HCT116 (cell line): ENCODE measurements around the gene CD2BP2. TPM values are rescaled to one million over a fixed set of nuclear protein-coding genes. Genes with fewer than 3 reads are reported as not detected.

Source experiments
- ATAC-seq: fragments of 200-7000 bp; cut with Tn5 transposase; 2 replicates; pipeline ENCODE4 v1.9.1; 2020; ENCODE audit warnings: mild to moderate bottlenecking, moderate library complexity
- BruUV-seq: library from RNA; stranded (reverse); fragments of 400-500 nt; replicated peaks from 2 replicates; lab custom pipeline; 2021; lab: Mats Ljungman, UMichigan
- CTCF ChIA-PET: fragments of 300-600 bp; sonication (Branson Sonifier 250); formaldehyde crosslinking; loops from one replicate; lab custom pipeline; 2021; ENCODE audit warnings: antibody characterized with exemption; lab: Charles Lee
- POLR2A ChIA-PET: fragments of 300-600, 350-600 bp; sonication (Branson Sonifier 250); formaldehyde crosslinking; loops from one replicate; lab custom pipeline; 2021; ENCODE audit warnings: antibody characterized with exemption; lab: Charles Lee
- RAD21 ChIA-PET, 2 experiments: fragments of 300-600 bp; sonication (Branson Sonifier 250); formaldehyde crosslinking; loops; one replicate each; lab custom pipeline; 2023; ENCODE audit warnings: low total read pairs in 2 of 2; ENCODE audit not compliant: uncharacterized antibody in 2 of 2, unreplicated experiment in 2 of 2, low non-redundant PET in 1 of 2; lab: Charles Lee
- DNase-seq: peaks from one replicate; pipeline ENCODE4 v3.0.0-alpha.2; 2010; ENCODE audit warnings: low read depth, low spot score
- H2AFZ ChIP-seq: fragments of 200-600 bp; shearing (Covaris generic), sonication (generic); 2 replicates; pipeline ENCODE4 v1.6.1; 2017; ENCODE audit warnings: low read depth, mixed run types, mixed read lengths, antibody characterized with exemption, low read length; ENCODE audit not compliant: poor library complexity, severe bottlenecking
- H3K27ac ChIP-seq: 2 replicates; pipeline ENCODE4 v1.5.1; 2012; ENCODE audit warnings: low read depth, low read length
- H3K27me3 ChIP-seq: fragments of 200-600 bp; sonication (generic); 2 replicates; pipeline ENCODE4 v1.6.1; 2016; ENCODE audit warnings: mixed run types, low read length, mixed read lengths; ENCODE audit not compliant: insufficient read depth
- H3K36me3 ChIP-seq, 2 experiments: fragments of 200-500 bp in 1 of 2; fragments of 200-600 bp in 1 of 2; sonication (Bioruptor generic) in 1 of 2; sonication (generic) in 1 of 2; 2 replicates each; pipeline versions ENCODE4 v1.5.1 to v1.6.1; 2014 to 2016; ENCODE audit warnings: low read length in 2 of 2, inconsistent platforms in 1 of 2, mixed read lengths in 1 of 2, mixed run types in 1 of 2; ENCODE audit not compliant: insufficient read depth in 2 of 2, control insufficient read depth in 1 of 2
- H3K4me1 ChIP-seq, 2 experiments: fragments of 200-600 bp in 1 of 2; sonication (generic) in 1 of 2; 2 replicates each; pipeline versions ENCODE4 v1.5.1 to v1.6.1; 2012 to 2017; ENCODE audit warnings: low read length in 2 of 2, inconsistent platforms in 1 of 2, mild to moderate bottlenecking in 1 of 2, mixed read lengths in 1 of 2, mixed run types in 1 of 2, moderate library complexity in 1 of 2; ENCODE audit not compliant: insufficient read depth in 2 of 2, control insufficient read depth in 1 of 2
- H3K4me2 ChIP-seq: fragments of 200-600 bp; sonication (generic); 2 replicates; pipeline ENCODE4 v1.6.1; 2017; ENCODE audit warnings: mixed run types, low read length, mixed read lengths
- H3K4me3 ChIP-seq, 2 experiments: fragments of 200-600 bp in 1 of 2; sonication (generic) in 1 of 2; replicated peaks in 1 of 2; 2 replicates each; pipeline ENCODE4 v1.5.1; 2011 to 2016; ENCODE audit warnings: low read length in 2 of 2, control low read depth in 1 of 2, low read depth in 1 of 2, mild to moderate bottlenecking in 1 of 2, mixed read lengths in 1 of 2, mixed run types in 1 of 2
- H3K79me2 ChIP-seq: fragments of 200-600 bp; sonication (generic); 2 replicates; pipeline ENCODE4 v1.6.1; 2017; ENCODE audit warnings: mild to moderate bottlenecking, mixed run types, low read length, moderate library complexity, mixed read lengths; ENCODE audit not compliant: insufficient read depth
- H3K9ac ChIP-seq: fragments of 200-600 bp; sonication (generic); 2 replicates; pipeline ENCODE4 v1.6.1; 2016; ENCODE audit warnings: low read length, mixed read lengths
- H3K9me2 ChIP-seq: fragments of 200-600 bp; sonication (generic), shearing (Covaris generic); 2 replicates; pipeline ENCODE4 v1.6.1; 2017; ENCODE audit warnings: mixed run types, mild to moderate bottlenecking, moderate library complexity; ENCODE audit not compliant: insufficient read depth
- H3K9me3 ChIP-seq, 2 experiments: fragments of 200-500 bp in 1 of 2; fragments of 200-600 bp in 1 of 2; sonication (Bioruptor generic) in 1 of 2; sonication (generic) in 1 of 2; 2 replicates each; pipeline ENCODE4 v1.6.1; 2014 to 2017; ENCODE audit warnings: low read length in 2 of 2, mixed read lengths in 2 of 2, inconsistent platforms in 1 of 2, low read depth in 1 of 2, mild to moderate bottlenecking in 1 of 2, mixed run types in 1 of 2, moderate library complexity in 1 of 2; ENCODE audit not compliant: control insufficient read depth in 1 of 2, insufficient read depth in 1 of 2
- H4K20me1 ChIP-seq: fragments of 200-600 bp; sonication (generic), shearing (Covaris generic); 2 replicates; pipeline ENCODE4 v1.6.1; 2017; ENCODE audit warnings: mixed run types, mild to moderate bottlenecking, moderate library complexity; ENCODE audit not compliant: insufficient read depth
- CBX3 ChIP-seq: IDR thresholded peaks from 2 replicates; pipeline ENCODE4 v1.6.1; 2012; ENCODE audit warnings: low read depth
- EGR1 ChIP-seq: IDR thresholded peaks from 2 replicates; pipeline ENCODE4 v1.6.1; 2012; ENCODE audit warnings: low read depth
- REST ChIP-seq: IDR thresholded peaks from 2 replicates; pipeline ENCODE4 v1.6.1; 2012; ENCODE audit warnings: low read depth
- SRF ChIP-seq: IDR thresholded peaks from 2 replicates; pipeline ENCODE4 v1.6.1; 2012; ENCODE audit warnings: low read depth
- YY1 ChIP-seq: IDR thresholded peaks from 2 replicates; pipeline ENCODE4 v1.6.1; 2011; ENCODE audit warnings: low read length, low read depth, moderate library complexity, mild to moderate bottlenecking; ENCODE audit not compliant: insufficient replicate concordance; ENCODE audit errors: extremely low read depth
- ZBTB33 ChIP-seq: IDR thresholded peaks from 2 replicates; pipeline ENCODE4 v1.6.1; 2011; ENCODE audit warnings: mild to moderate bottlenecking, low read length, moderate library complexity; ENCODE audit not compliant: insufficient replicate concordance; ENCODE audit errors: extremely low read depth
- ZNF274 ChIP-seq: fragments of 200-500 bp; sonication (Bioruptor generic); IDR thresholded peaks from 2 replicates; pipeline ENCODE4 v1.6.1; 2014; ENCODE audit warnings: mild to moderate bottlenecking, low read depth, low read length, inconsistent platforms
- intact Hi-C: fragments of 100-400 bp; cut with micrococcal nuclease; formaldehyde crosslinking; loops from 2 replicates; pipeline ENCODE4 v1.10.0; 2022
- total RNA-seq: library from RNA; stranded (reverse); gene quantifications from one replicate; pipeline ENCODE4 v1.2.1, GENCODE V29; 2021; ENCODE audit not compliant: unreplicated experiment
- TF ChIP-seq, protein P1 (sequence below): IDR thresholded peaks from 2 replicates; pipeline ENCODE4 v1.6.1; 2012
- TF ChIP-seq, protein P2 (sequence below), 3 experiments: fragments of 200-600 bp in 1 of 3; sonication (generic) in 1 of 3; IDR thresholded peaks in 2 of 3; conservative IDR thresholded peaks in 1 of 3; 2 replicates each; pipeline ENCODE4 v1.5.1; 2012 to 2017; ENCODE audit warnings: low read depth in 2 of 3, low read length in 2 of 3, antibody characterized with exemption in 1 of 3, borderline replicate concordance in 1 of 3, control low read depth in 1 of 3, mild to moderate bottlenecking in 1 of 3, mixed read lengths in 1 of 3, mixed run types in 1 of 3, moderate library complexity in 1 of 3; ENCODE audit not compliant: insufficient read depth in 1 of 3

CD2BP2 gene
- total RNA-seq, 1 experiment from 2014 or later = 51.8 TPM

GRCh38 chr16:30357715-30358576, 2.8 kb upstream of the CD2BP2 start:
- peaks cover 23 to 36% of the 10 kb centered on the region in 2 experiments for H3K4me1 ChIP-seq
- ATAC-seq = no peak
- no peak for DNase-seq
- H3K27ac ChIP-seq = no peak overlapping the region; the same call in 1 of the 2 replicates
- peaks cover 12 to 36% of the 10 kb centered on the region in 2 experiments for H3K36me3 ChIP-seq
- no peaks in the 10 kb centered on the region for H3K9me2 ChIP-seq
- no peaks in the 10 kb centered on the region for H3K9me3 ChIP-seq
- H3K9ac ChIP-seq = no peak overlapping the region; the same call in 1 of the 2 replicates
- no peaks in the 10 kb centered on the region for H4K20me1 ChIP-seq
- H2AFZ ChIP-seq = no peak overlapping the region
- H3K79me2 ChIP-seq = peaks cover 50% of the 10 kb centered on the region
- intact Hi-C loops = no loop called here
- H3K4me3 ChIP-seq = no peak overlapping the region
- no peaks in the 10 kb centered on the region for H3K27me3 ChIP-seq
- POLR2A ChIA-PET = no interaction called here
- TF ChIP-seq SRF (no peak), ZNF274 (no peak), CBX3 (no peak), YY1 (no peak), EGR1 (no peak), REST (no peak), ZBTB33 (no peak)
- TF ChIP-seq, protein P1, sequence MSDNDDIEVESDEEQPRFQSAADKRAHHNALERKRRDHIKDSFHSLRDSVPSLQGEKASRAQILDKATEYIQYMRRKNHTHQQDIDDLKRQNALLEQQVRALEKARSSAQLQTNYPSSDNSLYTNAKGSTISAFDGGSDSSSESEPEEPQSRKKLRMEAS = no peak
- TF ChIP-seq, protein P2, sequence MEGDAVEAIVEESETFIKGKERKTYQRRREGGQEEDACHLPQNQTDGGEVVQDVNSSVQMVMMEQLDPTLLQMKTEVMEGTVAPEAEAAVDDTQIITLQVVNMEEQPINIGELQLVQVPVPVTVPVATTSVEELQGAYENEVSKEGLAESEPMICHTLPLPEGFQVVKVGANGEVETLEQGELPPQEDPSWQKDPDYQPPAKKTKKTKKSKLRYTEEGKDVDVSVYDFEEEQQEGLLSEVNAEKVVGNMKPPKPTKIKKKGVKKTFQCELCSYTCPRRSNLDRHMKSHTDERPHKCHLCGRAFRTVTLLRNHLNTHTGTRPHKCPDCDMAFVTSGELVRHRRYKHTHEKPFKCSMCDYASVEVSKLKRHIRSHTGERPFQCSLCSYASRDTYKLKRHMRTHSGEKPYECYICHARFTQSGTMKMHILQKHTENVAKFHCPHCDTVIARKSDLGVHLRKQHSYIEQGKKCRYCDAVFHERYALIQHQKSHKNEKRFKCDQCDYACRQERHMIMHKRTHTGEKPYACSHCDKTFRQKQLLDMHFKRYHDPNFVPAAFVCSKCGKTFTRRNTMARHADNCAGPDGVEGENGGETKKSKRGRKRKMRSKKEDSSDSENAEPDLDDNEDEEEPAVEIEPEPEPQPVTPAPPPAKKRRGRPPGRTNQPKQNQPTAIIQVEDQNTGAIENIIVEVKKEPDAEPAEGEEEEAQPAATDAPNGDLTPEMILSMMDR (IDR thresholded peaks at IDR 0.05 in 2 of 3, conservative IDR thresholded peaks at IDR 0.05 in 1 of 3; ENCODE audit: borderline replicate concordance in 1 of 3, insufficient read depth in 1 of 3, low read depth in 2 of 3, low read length in 2 of 3) = no peak
- CTCF ChIA-PET = no interaction called here
- H3K4me2 ChIP-seq = no peak overlapping the region
- RAD21 ChIA-PET = no interaction called here
- no TSS peak for BruUV-seq
